Mucosa of stomach (tissue), 1 donor: ENCODE measurements around the gene SOCS2.
"Not testable (repeated sequence)": the region's sequence is repeated elsewhere in the genome, so short reads cannot be mapped to it uniquely, and the experiment has no call there.

Experiments
- H3K27me3 ChIP-seq: one replicate; pipeline ENCODE4 v1.7.0; 2013; ENCODE audit warnings: mild to moderate bottlenecking, low read length; ENCODE audit not compliant: control insufficient read depth, insufficient read depth
- H3K36me3 ChIP-seq: one replicate; pipeline ENCODE4 v1.7.0; 2013; ENCODE audit warnings: low read length; ENCODE audit not compliant: control insufficient read depth, insufficient read depth
- H3K4me1 ChIP-seq: one replicate; pipeline ENCODE4 v1.7.0; 2013; ENCODE audit warnings: mild to moderate bottlenecking, low read length; ENCODE audit not compliant: control insufficient read depth, insufficient read depth
- H3K4me3 ChIP-seq: one replicate; pipeline ENCODE4 v1.7.0; 2013; ENCODE audit warnings: low read length
- H3K9ac ChIP-seq: one replicate; pipeline ENCODE4 v1.7.0; 2013; ENCODE audit warnings: mild to moderate bottlenecking, low read length, moderate library complexity
- H3K9me3 ChIP-seq: one replicate; pipeline ENCODE4 v1.7.0; 2013; ENCODE audit warnings: mild to moderate bottlenecking, low read length, moderate library complexity; ENCODE audit not compliant: control insufficient read depth
- donor health status: Pancreatic carcinoma.

Gene SOCS2

GRCh38 chr12:93625295-93625645 is 52.8 kb downstream of the SOCS2 start:
- not testable (repeated sequence) for H3K4me3 ChIP-seq, H3K9ac ChIP-seq, H3K9me3 ChIP-seq, H3K4me1 ChIP-seq, H3K27me3 ChIP-seq, H3K36me3 ChIP-seq

GRCh38 chr12:93626160-93626559 is 53.7 kb downstream of the SOCS2 start:
- Histone ChIP-seq H3K4me3 (no peak overlapping the region), H3K36me3 (no peaks in the 10 kb centered on the region), H3K27me3 (no peaks in the 10 kb centered on the region)

More at GRCh38 chr12:93626160-93626559, 53.7 kb downstream of the SOCS2 start:
- H3K9me3 ChIP-seq = no peaks in the 10 kb centered on the region
- no peaks in the 10 kb centered on the region for H3K4me1 ChIP-seq
- no peak overlapping the region for H3K9ac ChIP-seq
